OCI-M2 (cell line): ENCODE results near the gene EPHA6.
"Not testable (repeated sequence)": the region's sequence is repeated elsewhere in the genome, so short reads cannot be mapped to it uniquely, and the experiment has no call there.

Experiments used
- DNase-seq: peaks from one replicate; lab custom pipeline; 2025; ENCODE audit not compliant: unreplicated experiment; lab: John Stamatoyannopoulos, UW

Gene EPHA6

GRCh38 chr3:97264180-97264579, 449.8 kb downstream of the EPHA6 start:
- DNase-seq = no peak

DNA sequence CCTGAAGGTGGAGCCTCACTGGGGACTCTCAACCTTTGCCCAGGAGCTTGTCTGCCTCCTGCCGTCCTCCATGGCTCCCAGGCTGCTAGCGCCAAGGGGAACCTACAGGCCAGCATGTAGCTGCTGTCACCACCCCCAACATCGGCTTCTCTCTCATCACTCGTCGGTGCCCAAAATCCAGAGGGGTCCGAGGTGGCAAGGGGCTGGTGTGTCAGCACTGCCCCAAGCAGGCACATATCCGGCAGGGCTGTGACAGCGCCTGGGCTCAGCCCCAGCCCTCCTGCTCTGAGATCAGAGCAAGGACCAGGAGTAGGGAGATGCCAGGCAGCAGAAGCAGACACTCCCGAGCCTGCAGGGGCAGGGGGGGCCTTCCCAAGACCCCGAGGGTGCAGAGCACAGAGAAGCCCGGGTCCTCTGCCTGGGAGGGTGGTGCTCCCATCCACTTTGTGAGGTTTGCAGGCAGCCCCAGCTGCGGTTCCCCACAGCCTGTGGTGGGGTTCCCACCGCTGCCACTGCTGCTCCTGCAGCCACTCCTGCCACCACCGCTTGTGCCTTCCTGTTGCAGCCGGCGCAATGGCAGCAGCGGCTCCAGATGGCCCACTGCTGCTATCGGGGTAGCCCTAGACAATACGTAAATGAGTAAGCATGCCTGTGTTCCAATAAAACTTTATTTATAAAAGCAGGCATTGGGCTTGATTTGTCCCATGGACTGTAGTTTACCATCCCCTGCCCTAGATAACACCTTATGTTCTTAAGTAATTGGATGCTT, 451.0 kb downstream of the EPHA6 start:
- no peak for DNase-seq

DNA sequence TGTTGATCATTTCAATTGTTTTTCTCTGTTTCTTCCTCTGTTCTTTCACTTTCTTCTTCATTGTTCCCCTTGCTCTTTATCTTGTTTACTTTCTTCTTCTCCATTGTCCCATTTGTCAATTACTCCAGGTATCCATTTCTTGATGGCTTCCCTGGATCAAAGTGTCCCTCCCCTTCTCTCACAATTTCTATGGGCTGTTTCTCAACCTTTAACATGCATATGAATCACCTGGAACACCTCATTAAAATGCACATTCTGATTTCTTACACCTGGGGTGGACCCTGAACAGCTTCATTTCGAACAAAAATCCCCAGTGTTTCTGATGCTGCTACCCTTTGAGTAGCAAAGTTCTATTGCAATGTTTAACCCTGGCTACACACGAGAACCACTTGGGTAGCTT, 454.8 kb downstream of the EPHA6 start:
- DNase-seq = no peak

GRCh38 chr3:97276879-97277550, 462.6 kb downstream of the EPHA6 start:
- not testable (repeated sequence) for DNase-seq

DNA sequence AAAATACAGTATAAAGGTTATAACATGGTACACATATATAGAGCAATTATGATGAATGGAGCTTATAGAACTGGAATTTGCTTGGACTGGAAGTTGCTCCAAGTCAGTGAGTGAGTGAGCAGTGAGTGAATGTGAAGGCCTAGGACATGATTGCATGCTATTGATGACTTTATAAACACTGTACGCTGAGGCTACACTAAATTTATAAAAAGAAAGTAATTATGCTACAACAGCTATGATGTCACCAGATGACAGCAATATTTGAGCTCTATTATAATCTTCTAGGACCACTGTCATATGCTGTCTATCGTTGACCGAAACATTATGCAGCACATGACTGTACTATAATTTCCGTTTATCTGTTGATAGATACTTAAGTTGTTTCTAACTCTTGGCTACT, 463.3 kb downstream of the EPHA6 start:
- DNase-seq = no peak

DNA sequence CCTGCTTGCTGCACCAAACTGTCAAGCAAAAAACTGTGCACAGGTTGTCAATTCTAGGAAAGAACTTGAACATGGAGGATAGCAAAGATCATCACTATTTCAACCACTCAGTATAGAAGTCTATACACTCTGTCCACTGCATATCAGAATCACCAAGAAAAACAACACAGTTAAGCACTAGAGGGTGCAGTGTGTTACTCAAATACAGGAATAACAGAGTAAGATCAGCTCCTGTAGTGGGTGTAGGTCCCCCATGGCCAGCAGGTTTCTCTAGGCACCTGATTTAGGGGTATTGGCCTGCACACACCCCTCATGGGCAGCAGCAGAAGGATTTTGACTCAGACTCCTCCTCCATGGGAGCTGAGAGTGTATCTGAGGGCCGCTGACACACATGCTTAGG, 464.1 kb downstream of the EPHA6 start:
- no peak for DNase-seq

DNA sequence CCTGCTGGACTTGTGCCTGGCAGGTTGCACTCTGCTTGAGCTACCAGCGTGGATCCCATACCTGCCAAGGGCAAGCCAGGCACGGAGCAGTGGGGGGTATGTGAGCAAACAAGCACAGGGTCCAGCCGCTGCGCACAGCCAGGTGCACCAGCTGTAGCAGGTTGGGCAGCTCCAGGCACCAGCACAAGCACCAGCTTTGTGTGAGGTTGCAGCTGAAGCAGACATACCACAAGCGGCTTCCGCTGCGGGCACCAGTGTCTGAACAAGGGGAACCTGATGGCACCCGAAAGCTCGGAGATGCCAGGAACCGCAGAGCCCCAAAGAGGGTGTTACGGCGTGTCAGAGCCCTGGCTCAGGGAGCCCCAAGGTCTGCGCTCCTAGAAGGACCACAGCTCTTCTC, 477.5 kb downstream of the EPHA6 start:
- no peak for DNase-seq

- no peak for DNase-seq
Observed at GRCh38 chr3:97293596-97294131, 479.3 kb downstream of the EPHA6 start.

- no peak for DNase-seq
Observed at GRCh38 chr3:97297032-97297431, 482.6 kb downstream of the EPHA6 start.

- DNase-seq = no peak
Observed at GRCh38 chr3:97301114-97301513, 486.7 kb downstream of the EPHA6 start.

DNA sequence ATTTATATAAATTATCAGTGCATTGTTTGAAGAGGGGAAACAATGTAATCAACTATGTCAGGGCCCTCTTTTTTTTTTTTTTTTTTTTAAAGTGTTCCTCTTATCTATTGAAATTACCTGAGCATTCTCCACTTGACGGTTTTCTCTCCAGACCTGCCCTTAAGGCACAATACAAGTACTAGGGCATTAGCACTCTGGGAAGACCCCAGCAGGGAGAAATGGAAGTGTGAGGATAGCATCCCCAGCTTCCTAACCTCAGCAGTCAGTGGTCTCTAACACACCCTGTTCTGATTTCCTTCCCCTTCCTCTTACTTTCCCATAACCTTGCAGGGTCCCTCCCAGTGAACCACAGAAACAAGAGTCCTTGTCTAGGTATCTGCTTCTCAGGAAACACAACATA, 491.8 kb downstream of the EPHA6 start:
- DNase-seq = no peak

DNA sequence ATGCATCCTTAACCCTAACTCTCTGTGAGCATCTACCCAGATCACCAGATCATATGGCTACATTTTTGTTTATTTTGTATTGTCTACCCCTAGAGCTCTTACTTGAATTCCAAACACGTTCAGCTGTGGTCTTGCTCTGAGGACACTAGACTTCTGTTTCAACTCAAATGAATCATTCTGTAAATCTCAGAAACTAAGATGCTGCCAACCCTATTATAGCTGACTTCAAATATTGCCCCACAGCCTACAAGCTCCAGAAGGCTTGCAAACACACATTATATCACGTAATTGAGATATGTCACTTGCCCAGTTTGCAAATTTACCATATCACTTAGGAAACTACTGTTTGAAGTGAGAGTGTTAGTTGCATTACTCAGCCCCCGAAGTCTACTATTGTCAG, 524.0 kb downstream of the EPHA6 start:
- DNase-seq = no peak

DNA sequence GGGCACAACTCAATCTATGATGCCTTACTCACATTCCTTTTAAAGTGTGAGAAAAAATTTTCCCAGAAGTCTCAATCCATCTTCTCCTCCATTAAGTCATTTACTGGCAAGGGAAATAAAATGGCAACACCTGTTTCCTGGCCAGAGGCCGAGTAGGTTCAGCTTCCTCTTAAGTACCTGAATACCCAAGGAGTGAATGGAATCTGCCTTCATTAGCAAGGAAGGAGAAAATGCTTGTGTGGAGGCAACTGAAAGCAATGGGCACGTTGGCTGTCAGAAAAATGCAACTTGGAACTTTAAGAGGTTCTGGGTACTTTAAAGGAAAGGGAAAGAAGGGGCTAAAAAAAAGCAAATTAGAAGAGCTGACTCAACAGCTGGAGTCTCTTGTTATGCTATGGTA, 526.5 kb downstream of the EPHA6 start:
- no peak for DNase-seq

GRCh38 chr3:97347780-97348179, 533.4 kb downstream of the EPHA6 start:
- DNase-seq = no peak

GRCh38 chr3:97350971-97351370, 536.6 kb downstream of the EPHA6 start:
- DNase-seq = no peak

GRCh38 chr3:97353176-97353575, 538.8 kb downstream of the EPHA6 start:
- DNase-seq = no peak

DNA sequence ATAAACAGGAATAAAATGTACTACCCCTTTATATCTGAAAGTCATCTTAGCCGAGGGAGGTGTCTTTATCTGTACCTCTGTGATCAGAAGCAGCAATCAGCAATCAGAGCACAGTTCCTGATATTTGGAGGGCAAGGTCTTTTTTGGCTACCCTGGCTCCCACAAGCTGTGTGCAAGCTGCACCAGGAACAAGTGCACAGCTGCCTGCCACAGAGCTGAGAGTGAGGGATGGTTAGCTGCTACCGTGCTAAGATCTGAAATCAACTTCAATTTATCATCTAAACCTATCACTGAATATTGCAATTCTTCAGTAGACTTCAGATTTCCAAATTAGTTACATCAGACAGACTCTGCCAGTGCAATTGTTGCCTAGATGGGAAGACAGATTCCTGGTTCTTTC, 545.6 kb downstream of the EPHA6 start:
- DNase-seq = no peak

- no peak for DNase-seq
Observed at GRCh38 chr3:97360804-97361203, 546.4 kb downstream of the EPHA6 start.

DNA sequence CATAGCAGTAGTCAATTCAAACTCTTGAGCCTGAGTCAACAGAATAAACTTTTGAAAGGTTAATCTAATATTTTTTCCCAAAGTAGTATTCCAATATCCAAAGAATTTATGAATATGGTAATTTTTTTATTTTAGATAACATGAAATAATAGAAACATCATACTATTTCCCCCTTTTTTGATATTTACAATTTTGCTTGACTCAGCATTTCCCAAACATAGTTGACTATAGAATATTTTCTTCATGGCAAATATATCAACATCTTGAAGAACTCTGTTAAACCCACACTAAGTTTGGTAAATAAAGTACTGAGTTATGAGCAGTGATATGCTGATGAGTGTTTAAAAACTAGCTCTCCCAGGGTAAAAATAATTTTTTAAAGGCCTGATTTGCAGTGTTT, 570.2 kb downstream of the EPHA6 start:
- DNase-seq = no peak

DNA sequence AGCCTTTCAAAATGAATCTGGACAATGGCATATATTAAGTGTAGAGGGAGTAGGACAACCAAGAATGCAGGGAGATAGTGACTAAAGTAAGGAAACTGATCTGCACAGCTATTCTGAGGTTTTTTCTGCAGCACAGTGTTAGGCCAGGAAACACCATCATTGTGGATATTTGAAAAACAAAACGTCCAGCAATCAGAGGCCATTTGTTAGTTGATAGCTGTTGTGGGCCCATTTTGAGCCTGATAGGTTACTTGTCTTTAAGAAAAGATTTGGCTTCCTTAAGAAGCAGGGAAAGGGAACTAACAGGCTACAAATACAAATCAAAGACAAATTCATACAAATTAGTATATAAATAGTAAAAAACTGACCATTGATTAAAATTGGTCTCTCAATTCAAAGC, 574.4 kb downstream of the EPHA6 start:
- DNase-seq = no peak

DNA sequence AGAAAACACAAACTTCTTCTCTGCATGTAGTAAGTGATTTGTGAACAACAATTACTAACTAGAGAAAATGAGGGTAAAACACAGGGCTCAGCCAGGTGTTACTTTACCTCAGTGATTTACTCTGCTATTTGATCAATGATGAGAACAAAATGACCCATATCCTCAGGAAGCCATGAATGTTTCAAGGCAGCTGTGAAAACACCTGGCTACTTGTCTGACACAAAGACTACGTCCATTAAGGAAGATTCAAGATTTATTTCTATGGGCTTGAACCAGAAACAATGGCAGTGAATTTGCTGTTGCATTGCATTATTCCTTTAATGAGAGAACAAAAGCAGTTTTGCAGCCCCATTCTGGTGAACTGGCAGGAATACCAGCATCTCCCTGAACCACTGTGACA, 575.5 kb downstream of the EPHA6 start:
- DNase-seq = no peak

DNA sequence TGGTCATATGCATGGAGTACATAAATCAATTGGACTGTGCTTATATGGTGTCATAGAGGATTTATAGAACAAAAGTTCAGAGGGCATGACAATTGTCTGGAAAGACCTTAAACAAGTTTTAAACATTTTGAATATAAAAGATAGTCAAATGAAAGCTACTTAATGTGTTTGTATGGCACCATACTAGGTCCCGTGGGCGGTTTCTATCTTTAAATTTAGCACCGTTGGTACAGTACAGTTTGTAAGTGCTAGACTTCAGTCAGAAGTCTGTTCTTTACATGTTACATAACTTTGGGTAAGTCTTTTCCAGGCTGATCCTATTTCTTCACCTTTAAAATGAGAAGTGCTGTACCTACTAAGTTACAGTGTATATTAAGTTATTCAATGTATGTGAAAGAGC, 576.8 kb downstream of the EPHA6 start:
- DNase-seq = no peak

DNA sequence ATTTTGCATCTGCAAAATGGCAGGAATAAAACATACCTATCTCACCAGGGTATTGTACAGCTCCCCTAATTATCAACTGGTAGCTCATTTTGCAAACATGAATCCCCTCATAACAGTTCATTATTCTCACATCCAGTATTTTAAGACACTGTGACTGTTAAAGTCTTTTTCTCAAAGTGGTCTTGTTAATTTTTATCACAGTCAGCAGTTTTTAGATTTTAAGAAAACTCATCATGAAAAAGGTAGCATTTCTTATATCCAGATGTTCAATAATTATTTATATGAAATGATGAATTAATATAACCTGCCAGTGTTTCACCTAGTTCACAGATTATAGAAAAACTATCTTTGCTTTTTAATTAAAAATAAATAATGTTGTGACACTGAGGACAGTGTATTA, 595.2 kb downstream of the EPHA6 start:
- DNase-seq = no peak
